B cell (primary cell): ENCODE measurements around the gene KCNK7. TPM values are rescaled to one million over a fixed set of nuclear protein-coding genes. Genes with fewer than 3 reads are reported as not detected.

Source experiments
- ATAC-seq: fragments of 200-7000 bp; cut with Tn5 transposase; one replicate; pipeline ENCODE4 v1.10.0; 2021; ENCODE audit warnings: low read depth, mild to moderate bottlenecking, moderate number of reproducible peaks, moderate library complexity
- CTCF ChIA-PET: fragments of 350-600 bp; sonication (Branson Sonifier 250); formaldehyde crosslinking; loops from one replicate; lab custom pipeline; 2021; ENCODE audit warnings: antibody characterized with exemption, inconsistent platforms; lab: Charles Lee
- POLR2A ChIA-PET: fragments of 350-600 bp; sonication (Branson Sonifier 250); formaldehyde crosslinking; loops from one replicate; lab custom pipeline; 2021; ENCODE audit warnings: antibody characterized with exemption; lab: Charles Lee
- DNase-seq: peaks from one replicate; pipeline ENCODE4 v3.0.0; 2013
- H2AFZ ChIP-seq: 2 replicates; pipeline ENCODE4 v1.6.1; 2012; ENCODE audit warnings: mild to moderate bottlenecking, low read depth, low read length; ENCODE audit not compliant: insufficient read depth, poor library complexity, severe bottlenecking
- H3K27ac ChIP-seq, 2 donors: 1 replicate in 1 of 2; 2 replicates in 1 of 2; pipeline ENCODE4 v1.5.1; 2012 to 2013; ENCODE audit warnings: low read length in 2 of 2, mild to moderate bottlenecking in 2 of 2, moderate library complexity in 1 of 2
- H3K27me3 ChIP-seq, 4 experiments: fragments of 200-600 bp in 1 of 4; sonication (generic) in 1 of 4; replicated peaks in 1 of 4; 1 replicate in 2 of 4; 2 replicates in 2 of 4; pipeline versions ENCODE4 v1.6.1 to v1.7.0; 2013 to 2016; ENCODE audit warnings: low read length in 3 of 4, mild to moderate bottlenecking in 2 of 4, mixed read lengths in 1 of 4, moderate library complexity in 1 of 4; ENCODE audit not compliant: insufficient read depth in 4 of 4, control insufficient read depth in 3 of 4; ENCODE audit errors: control extremely low read depth in 1 of 4
- H3K36me3 ChIP-seq, 2 experiments: replicated peaks in 1 of 2; 1 replicate in 1 of 2; 2 replicates in 1 of 2; pipeline versions ENCODE4 v1.6.1 to v1.7.1; 2013; ENCODE audit warnings: low read length in 1 of 2; ENCODE audit not compliant: insufficient read depth in 2 of 2, control insufficient read depth in 1 of 2; ENCODE audit errors: control extremely low read depth in 1 of 2, extremely low read depth in 1 of 2
- H3K4me1 ChIP-seq, 2 donors: fragments of 200-600 bp in 1 of 2; sonication (generic) in 1 of 2; 1 replicate in 1 of 2; 2 replicates in 1 of 2; pipeline versions ENCODE4 v1.5.1 to v1.6.1; 2013 to 2017; ENCODE audit warnings: low read length in 2 of 2; ENCODE audit not compliant: control insufficient read depth in 2 of 2, insufficient read depth in 2 of 2
- H3K4me2 ChIP-seq: replicated peaks from 2 replicates; pipeline ENCODE3; 2012; ENCODE audit warnings: mild to moderate bottlenecking, low read depth, low read length; ENCODE audit not compliant: poor library complexity, severe bottlenecking
- H3K4me3 ChIP-seq, 5 experiments: fragments of 200-600 bp in 1 of 5; sonication (generic) in 1 of 5; 1 replicate in 3 of 5; 2 replicates in 2 of 5; pipeline versions ENCODE4 v1.5.1 to v1.7.0; 2011 to 2016; ENCODE audit warnings: low read length in 4 of 5, mild to moderate bottlenecking in 4 of 5, low read depth in 2 of 5, control low read depth in 1 of 5, moderate library complexity in 1 of 5; ENCODE audit not compliant: insufficient read depth in 1 of 5; ENCODE audit errors: control extremely low read depth in 1 of 5, extremely low read depth in 1 of 5
- H3K79me2 ChIP-seq: fragments of 200-600 bp; sonication (generic); one replicate; pipeline ENCODE4 v1.6.0; 2016; ENCODE audit warnings: low read length; ENCODE audit not compliant: control insufficient read depth, insufficient read depth
- H3K9ac ChIP-seq: fragments of 200-600 bp; sonication (generic); 2 replicates; pipeline ENCODE4 v1.6.1; 2017; ENCODE audit warnings: mild to moderate bottlenecking, low read length, moderate library complexity
- H3K9me3 ChIP-seq, 3 donors: one replicate each; pipeline versions ENCODE4 v1.6.1 to v1.7.1; 2013; ENCODE audit warnings: low read length in 2 of 3; ENCODE audit not compliant: control insufficient read depth in 2 of 3, insufficient read depth in 1 of 3; ENCODE audit errors: control extremely low read depth in 1 of 3
- H4K20me1 ChIP-seq: 2 replicates; pipeline ENCODE4 v1.6.0; 2012; ENCODE audit warnings: mild to moderate bottlenecking, low read length; ENCODE audit not compliant: insufficient read depth, control insufficient read depth, poor library complexity, severe bottlenecking
- H3K27ac Mint-ChIP-seq: one replicate; pipeline ENCODE4 v1.8.0; 2021; ENCODE audit warnings: mixed read lengths
- H3K27me3 Mint-ChIP-seq: one replicate; pipeline ENCODE4 v1.8.0; 2021; ENCODE audit warnings: mixed read lengths
- H3K4me1 Mint-ChIP-seq: one replicate; pipeline ENCODE4 v1.8.0; 2021; ENCODE audit warnings: mixed read lengths
- H3K4me3 Mint-ChIP-seq: one replicate; pipeline ENCODE4 v1.8.0; 2021; ENCODE audit warnings: mixed read lengths
- H3K9me3 Mint-ChIP-seq: one replicate; pipeline ENCODE4 v1.8.0; 2022; ENCODE audit warnings: mixed read lengths; ENCODE audit not compliant: insufficient read depth
- CTCF ChIP-seq: fragments of 200-600 bp; IDR thresholded peaks from one replicate; pipeline ENCODE4 v1.8.0; 2022; ENCODE audit warnings: antibody characterized with exemption, mild to moderate bottlenecking
- EZH2 ChIP-seq: IDR thresholded peaks from 2 replicates; pipeline ENCODE4 v1.6.1; 2012; ENCODE audit warnings: borderline replicate concordance, low read depth, mild to moderate bottlenecking, moderate library complexity, low read length; ENCODE audit not compliant: insufficient read depth, poor library complexity, severe bottlenecking
- WGBS: methylation state at CpG from one replicate; pipeline ENCODE4 v1.1.5; 2013; ENCODE audit warnings: missing lambda C conversion rate; ENCODE audit not compliant: insufficient coverage; 5-methylcytosine and 5-hydroxymethylcytosine counted together
- intact Hi-C: fragments of 100-400 bp; cut with micrococcal nuclease; formaldehyde crosslinking; loops from one replicate; pipeline ENCODE4 v1.10.0; 2022
- polyA plus RNA-seq: library from polyadenylated mRNA; depleted of rRNA; stranded (reverse); fragments of >200 nt; gene quantifications from 2 replicates; pipeline ENCODE4 v1.2.3, GENCODE V29; 2012
- total RNA-seq, 2 donors: library from RNA; stranded (reverse); fragments of 120-200 nt in 1 of 2; gene quantifications; 1 replicate in 1 of 2; 2 replicates in 1 of 2; pipeline versions ENCODE4 v1.2.3 to v1.2.4, GENCODE V29; 2013 to 2022

KCNK7 gene
- total and polyA plus RNA-seq, 2 donors (not counting 1 experiment from before 2014, with no cell fraction given) = 2.2 to 3.5 TPM

- Histone ChIP-seq H3K9ac (no peak overlapping the region), H3K4me3 (no peak overlapping the region), H3K4me1 (peaks cover 31 to 59% of the 10 kb centered on the region in 2 donors), H2AFZ (no peak overlapping the region), H3K79me2 (peaks cover 90% of the 10 kb centered on the region), H4K20me1 (peaks cover 60% of the 10 kb centered on the region), H3K9me3 (no peaks in the 10 kb centered on the region), H3K4me2 (peak overlapping the region; percentile 96), H3K27ac (peak overlapping the region; percentile 100), H3K27me3 (no peaks in the 10 kb centered on the region), H3K36me3 (peaks cover 0 to 43% of the 10 kb centered on the region in 2 experiments)
- ATAC-seq = no peak
- 100% methylated on average over 1 of the region's 3 CpGs for WGBS
- H3K27ac Mint-ChIP-seq = peak overlapping the region; percentile 98
- no peak for DNase-seq
- no peaks in the 10 kb centered on the region for H3K27me3 Mint-ChIP-seq
- peak overlapping the region; percentile 99 for H3K4me3 Mint-ChIP-seq
- CTCF ChIA-PET = interaction anchor here (0.9 to 7.4 kb wide), 6 partner anchors 10 to 307 kb away, joined by 3 to 86 read pairs (median 6); partner anchors contain the start of gene KAT5
- intact Hi-C loops = no loop called here
- TF ChIP-seq EZH2 (no peak), CTCF (no peak)
- H3K4me1 Mint-ChIP-seq = peaks cover 41% of the 10 kb centered on the region
- no peaks in the 10 kb centered on the region for H3K9me3 Mint-ChIP-seq
- POLR2A ChIA-PET = interaction anchor here (0.7 to 5.0 kb wide), 7 partner anchors 9 to 838 kb away, joined by 3 to 116 read pairs (median 7); partner anchors contain the start of gene RELA
Measured at GRCh38 chr11:65637032-65637557, 41.5 kb upstream of the KCNK7 start.
